B cell (primary cell): ENCODE measurements around the gene EMP1. TPM values are rescaled to one million over a fixed set of nuclear protein-coding genes. Genes with fewer than 3 reads are reported as not detected.

ENCODE experiments used
- ATAC-seq: fragments of 200-7000 bp; cut with Tn5 transposase; one replicate; pipeline ENCODE4 v1.10.0; 2021; ENCODE audit warnings: low read depth, mild to moderate bottlenecking, moderate number of reproducible peaks, moderate library complexity
- CTCF ChIA-PET: fragments of 350-600 bp; sonication (Branson Sonifier 250); formaldehyde crosslinking; loops from one replicate; lab custom pipeline; 2021; ENCODE audit warnings: antibody characterized with exemption, inconsistent platforms; lab: Charles Lee
- POLR2A ChIA-PET: fragments of 350-600 bp; sonication (Branson Sonifier 250); formaldehyde crosslinking; loops from one replicate; lab custom pipeline; 2021; ENCODE audit warnings: antibody characterized with exemption; lab: Charles Lee
- DNase-seq: peaks from one replicate; pipeline ENCODE4 v3.0.0; 2013
- H2AFZ ChIP-seq: 2 replicates; pipeline ENCODE4 v1.6.1; 2012; ENCODE audit warnings: mild to moderate bottlenecking, low read depth, low read length; ENCODE audit not compliant: insufficient read depth, poor library complexity, severe bottlenecking
- H3K27ac ChIP-seq, 2 donors: 1 replicate in 1 of 2; 2 replicates in 1 of 2; pipeline ENCODE4 v1.5.1; 2012 to 2013; ENCODE audit warnings: low read length in 2 of 2, mild to moderate bottlenecking in 2 of 2, moderate library complexity in 1 of 2
- H3K27me3 ChIP-seq, 4 experiments: fragments of 200-600 bp in 1 of 4; sonication (generic) in 1 of 4; replicated peaks in 1 of 4; 1 replicate in 2 of 4; 2 replicates in 2 of 4; pipeline versions ENCODE4 v1.6.1 to v1.7.0; 2013 to 2016; ENCODE audit warnings: low read length in 3 of 4, mild to moderate bottlenecking in 2 of 4, mixed read lengths in 1 of 4, moderate library complexity in 1 of 4; ENCODE audit not compliant: insufficient read depth in 4 of 4, control insufficient read depth in 3 of 4; ENCODE audit errors: control extremely low read depth in 1 of 4
- H3K36me3 ChIP-seq, 2 experiments: replicated peaks in 1 of 2; 1 replicate in 1 of 2; 2 replicates in 1 of 2; pipeline versions ENCODE4 v1.6.1 to v1.7.1; 2013; ENCODE audit warnings: low read length in 1 of 2; ENCODE audit not compliant: insufficient read depth in 2 of 2, control insufficient read depth in 1 of 2; ENCODE audit errors: control extremely low read depth in 1 of 2, extremely low read depth in 1 of 2
- H3K4me1 ChIP-seq, 2 donors: fragments of 200-600 bp in 1 of 2; sonication (generic) in 1 of 2; 1 replicate in 1 of 2; 2 replicates in 1 of 2; pipeline versions ENCODE4 v1.5.1 to v1.6.1; 2013 to 2017; ENCODE audit warnings: low read length in 2 of 2; ENCODE audit not compliant: control insufficient read depth in 2 of 2, insufficient read depth in 2 of 2
- H3K4me2 ChIP-seq: replicated peaks from 2 replicates; pipeline ENCODE3; 2012; ENCODE audit warnings: mild to moderate bottlenecking, low read depth, low read length; ENCODE audit not compliant: poor library complexity, severe bottlenecking
- H3K4me3 ChIP-seq, 5 experiments: fragments of 200-600 bp in 1 of 5; sonication (generic) in 1 of 5; 1 replicate in 3 of 5; 2 replicates in 2 of 5; pipeline versions ENCODE4 v1.5.1 to v1.7.0; 2011 to 2016; ENCODE audit warnings: low read length in 4 of 5, mild to moderate bottlenecking in 4 of 5, low read depth in 2 of 5, control low read depth in 1 of 5, moderate library complexity in 1 of 5; ENCODE audit not compliant: insufficient read depth in 1 of 5; ENCODE audit errors: control extremely low read depth in 1 of 5, extremely low read depth in 1 of 5
- H3K79me2 ChIP-seq: fragments of 200-600 bp; sonication (generic); one replicate; pipeline ENCODE4 v1.6.0; 2016; ENCODE audit warnings: low read length; ENCODE audit not compliant: control insufficient read depth, insufficient read depth
- H3K9ac ChIP-seq: fragments of 200-600 bp; sonication (generic); 2 replicates; pipeline ENCODE4 v1.6.1; 2017; ENCODE audit warnings: mild to moderate bottlenecking, low read length, moderate library complexity
- H3K9me3 ChIP-seq, 3 donors: one replicate each; pipeline versions ENCODE4 v1.6.1 to v1.7.1; 2013; ENCODE audit warnings: low read length in 2 of 3; ENCODE audit not compliant: control insufficient read depth in 2 of 3, insufficient read depth in 1 of 3; ENCODE audit errors: control extremely low read depth in 1 of 3
- H4K20me1 ChIP-seq: 2 replicates; pipeline ENCODE4 v1.6.0; 2012; ENCODE audit warnings: mild to moderate bottlenecking, low read length; ENCODE audit not compliant: insufficient read depth, control insufficient read depth, poor library complexity, severe bottlenecking
- H3K27ac Mint-ChIP-seq: one replicate; pipeline ENCODE4 v1.8.0; 2021; ENCODE audit warnings: mixed read lengths
- H3K27me3 Mint-ChIP-seq: one replicate; pipeline ENCODE4 v1.8.0; 2021; ENCODE audit warnings: mixed read lengths
- H3K4me1 Mint-ChIP-seq: one replicate; pipeline ENCODE4 v1.8.0; 2021; ENCODE audit warnings: mixed read lengths
- H3K4me3 Mint-ChIP-seq: one replicate; pipeline ENCODE4 v1.8.0; 2021; ENCODE audit warnings: mixed read lengths
- H3K9me3 Mint-ChIP-seq: one replicate; pipeline ENCODE4 v1.8.0; 2022; ENCODE audit warnings: mixed read lengths; ENCODE audit not compliant: insufficient read depth
- CTCF ChIP-seq: fragments of 200-600 bp; IDR thresholded peaks from one replicate; pipeline ENCODE4 v1.8.0; 2022; ENCODE audit warnings: antibody characterized with exemption, mild to moderate bottlenecking
- EZH2 ChIP-seq: IDR thresholded peaks from 2 replicates; pipeline ENCODE4 v1.6.1; 2012; ENCODE audit warnings: borderline replicate concordance, low read depth, mild to moderate bottlenecking, moderate library complexity, low read length; ENCODE audit not compliant: insufficient read depth, poor library complexity, severe bottlenecking
- WGBS: methylation state at CpG from one replicate; pipeline ENCODE4 v1.1.5; 2013; ENCODE audit warnings: missing lambda C conversion rate; ENCODE audit not compliant: insufficient coverage; 5-methylcytosine and 5-hydroxymethylcytosine counted together
- intact Hi-C: fragments of 100-400 bp; cut with micrococcal nuclease; formaldehyde crosslinking; loops from one replicate; pipeline ENCODE4 v1.10.0; 2022
- polyA plus RNA-seq: library from polyadenylated mRNA; depleted of rRNA; stranded (reverse); fragments of >200 nt; gene quantifications from 2 replicates; pipeline ENCODE4 v1.2.3, GENCODE V29; 2012
- total RNA-seq, 2 donors: library from RNA; stranded (reverse); fragments of 120-200 nt in 1 of 2; gene quantifications; 1 replicate in 1 of 2; 2 replicates in 1 of 2; pipeline versions ENCODE4 v1.2.3 to v1.2.4, GENCODE V29; 2013 to 2022

The EMP1 gene
- total and polyA plus RNA-seq, 2 donors (not counting 1 experiment from before 2014, with no cell fraction given): 0.07 to 0.64 TPM

GRCh38 chr12:13183620-13184019 lies 12.9 kb upstream of the EMP1 start:
- no peak for TF ChIP-seq EZH2
- TF ChIP-seq CTCF: no peak
- Histone ChIP-seq H3K4me1 (peaks cover 8 to 10% of the 10 kb centered on the region in 2 donors), H3K79me2 (no peaks in the 10 kb centered on the region), H3K27ac (no peak overlapping the region), H3K36me3 (no peaks in the 10 kb centered on the region), H3K4me2 (no peak overlapping the region), H3K4me3 (no peak overlapping the region), H3K9me3 (no peaks in the 10 kb centered on the region), H3K27me3 (peaks cover 0 to 18% (median 6%) of the 10 kb centered on the region in 4 experiments), H4K20me1 (no peaks in the 10 kb centered on the region), H2AFZ (no peak overlapping the region), H3K9ac (no peak overlapping the region)
- ChIA-PET POLR2A (no interaction called here), CTCF (no interaction called here)
- no peak for DNase-seq
- Mint-ChIP-seq H3K4me3 (no peak overlapping the region), H3K27ac (no peak overlapping the region), H3K27me3 (peaks cover 44% of the 10 kb centered on the region), H3K9me3 (no peaks in the 10 kb centered on the region), H3K4me1 (peaks cover 10% of the 10 kb centered on the region)
- intact Hi-C loops: no loop called here
- ATAC-seq: no peak

- intact Hi-C loops: no loop called here
Measured at GRCh38 chr12:13186302-13186701, 10.2 kb upstream of the EMP1 start.

More at GRCh38 chr12:13186302-13186701, 10.2 kb upstream of the EMP1 start:
- Mint-ChIP-seq H3K27ac (no peak overlapping the region), H3K27me3 (peaks cover 43% of the 10 kb centered on the region), H3K9me3 (no peaks in the 10 kb centered on the region), H3K4me1 (no peaks in the 10 kb centered on the region), H3K4me3 (no peak overlapping the region)
- POLR2A ChIA-PET: no interaction called here
- no peak for TF ChIP-seq EZH2
- no peak for TF ChIP-seq CTCF
- Histone ChIP-seq H3K9me3 (no peaks in the 10 kb centered on the region), H3K4me2 (no peak overlapping the region), H3K27me3 (peaks cover 0 to 14% (median 3%) of the 10 kb centered on the region in 4 experiments), H3K4me3 (no peak overlapping the region), H3K27ac (no peak overlapping the region), H3K79me2 (no peaks in the 10 kb centered on the region), H2AFZ (no peak overlapping the region), H3K36me3 (no peaks in the 10 kb centered on the region), H4K20me1 (no peaks in the 10 kb centered on the region), H3K4me1 (no peaks in the 10 kb centered on the region), H3K9ac (no peak overlapping the region)
- ATAC-seq: no peak
- no peak for DNase-seq
- 89% methylated on average over 4 of the region's 4 CpGs for WGBS
- CTCF ChIA-PET: no interaction called here
